Upper lobe of left lung (tissue), 6 donors: ENCODE measurements around the gene BORCS5. TPM values are rescaled to one million over a fixed set of nuclear protein-coding genes. Genes with fewer than 3 reads are reported as not detected.

Experiments used
- ATAC-seq, 2 donors: fragments of 200-7000 bp; cut with Tn5 transposase; one replicate each; pipeline ENCODE4 v1.9.1; 2022; ENCODE audit warnings: mild to moderate bottlenecking in 2 of 2, moderate library complexity in 2 of 2; ENCODE audit not compliant: low FRiP score in 2 of 2
- DNase-seq, 2 donors: peaks; one replicate each; pipeline ENCODE4 v3.0.0-alpha.2; 2019 to 2020
- H3K27ac ChIP-seq, 4 donors: fragments of 200-600 bp; sonication (generic); one replicate each; pipeline ENCODE4 v1.5.1; 2016 to 2019
- H3K27me3 ChIP-seq, 4 donors: fragments of 200-600 bp; sonication (generic); one replicate each; pipeline ENCODE4 v1.5.1; 2017 to 2019
- H3K36me3 ChIP-seq, 4 donors: fragments of 200-600 bp; sonication (generic); one replicate each; pipeline ENCODE4 v1.5.1; 2016 to 2019
- H3K4me1 ChIP-seq, 4 donors: fragments of 200-600 bp; sonication (generic); one replicate each; pipeline ENCODE4 v1.5.1; 2018 to 2019
- H3K4me3 ChIP-seq, 4 donors: fragments of 200-600 bp; sonication (generic); one replicate each; pipeline ENCODE4 v1.5.1; 2017 to 2019; ENCODE audit warnings: mild to moderate bottlenecking in 2 of 4, moderate library complexity in 1 of 4
- H3K9me3 ChIP-seq, 4 donors: fragments of 200-600 bp; sonication (generic); one replicate each; pipeline ENCODE4 v1.5.1; 2018 to 2019
- CTCF ChIP-seq, 6 experiments: fragments of 450-650 bp in 4 of 6; fragments of 200-600 bp in 2 of 6; sonication (generic) in 2 of 6; IDR thresholded peaks; one replicate each; pipeline ENCODE4 v1.5.1; 2016 to 2019; ENCODE audit warnings: antibody characterized with exemption in 6 of 6
- EP300 ChIP-seq, 4 donors: sonication (generic); formaldehyde crosslinking; IDR thresholded peaks; one replicate each; pipeline ENCODE4 v1.5.1; 2017; ENCODE audit warnings: antibody characterized with exemption in 4 of 4, control low read depth in 2 of 4
- POLR2A ChIP-seq, 4 donors: fragments of 450-650 bp; IDR thresholded peaks; one replicate each; pipeline ENCODE4 v1.5.1; 2016 to 2017; ENCODE audit warnings: antibody characterized with exemption in 4 of 4, mild to moderate bottlenecking in 2 of 4
- POLR2AphosphoS5 ChIP-seq, 2 donors: sonication (generic); formaldehyde crosslinking; IDR thresholded peaks; one replicate each; pipeline ENCODE4 v1.5.1; 2017; ENCODE audit warnings: antibody characterized with exemption in 2 of 2
- WGBS, 2 donors: methylation state at CpG; one replicate each; pipeline ENCODE4 v1.1.5; 2017 to 2018; 5-methylcytosine and 5-hydroxymethylcytosine counted together
- total RNA-seq, 6 donors: library from RNA; depleted of rRNA in 4 of 6; stranded (reverse); fragments of >200 nt in 4 of 6; gene quantifications; one replicate each; pipeline versions ENCODE4 v1.1.0 to v1.2.1, GENCODE V29; 2016 to 2021
- donor health status: DM: no; HTN: no; CAD: no; lungs with moderate emphysema.
- donor health status: DM: no; HTN: yes; CAD: no; lungs with severe emphysema.

The BORCS5 gene
- total RNA-seq, 6 donors from 2014 or later = 7.3 to 105 (median 10.7) TPM

DNA sequence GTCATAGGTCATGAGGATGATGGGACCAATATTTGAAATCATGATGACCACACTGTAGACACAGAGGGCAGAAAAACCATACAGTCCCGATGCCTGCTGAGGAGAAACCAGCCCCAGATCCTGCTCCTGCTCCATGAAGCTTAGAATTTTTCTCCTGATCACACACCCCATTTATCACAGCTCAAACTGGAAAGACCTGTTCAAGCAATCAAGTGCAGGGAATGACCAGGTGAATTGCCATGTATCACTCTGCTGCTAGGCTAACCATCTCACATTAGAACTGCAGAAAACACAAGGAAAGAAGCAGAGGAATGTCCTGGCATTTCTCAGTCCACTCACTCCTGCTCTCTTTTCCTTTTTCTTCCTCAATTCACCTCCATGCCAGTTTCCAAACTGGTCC, 25.0 kb upstream of the BORCS5 start:
- Histone ChIP-seq H3K27me3 (no peaks in the 10 kb centered on the region), H3K36me3 (peaks cover 0 to 7% (median 4%) of the 10 kb centered on the region in 4 donors), H3K4me1 (peaks cover 36 to 55% (median 41%) of the 10 kb centered on the region in 4 donors), H3K27ac (peak overlapping the region in 2 of 4 donors; percentile 9 to 48), H3K4me3 (no peak overlapping the region), H3K9me3 (no peaks in the 10 kb centered on the region)
- DNase-seq (peak in 1 of 2 donors; percentile 45), ATAC-seq (peak in 1 of 2 donors; percentile 56)
- TF ChIP-seq EP300 (IDR thresholded peaks at IDR 0.05) = no peak
- no peak for TF ChIP-seq CTCF (IDR thresholded peaks at IDR 0.05)
- no peak for TF ChIP-seq POLR2A (IDR thresholded peaks at IDR 0.05)
- no peak for TF ChIP-seq POLR2AphosphoS5 (IDR thresholded peaks at IDR 0.05)
- WGBS, 2 donors = 73 to 74% methylated on average over 1 of the region's 1 CpG

DNA sequence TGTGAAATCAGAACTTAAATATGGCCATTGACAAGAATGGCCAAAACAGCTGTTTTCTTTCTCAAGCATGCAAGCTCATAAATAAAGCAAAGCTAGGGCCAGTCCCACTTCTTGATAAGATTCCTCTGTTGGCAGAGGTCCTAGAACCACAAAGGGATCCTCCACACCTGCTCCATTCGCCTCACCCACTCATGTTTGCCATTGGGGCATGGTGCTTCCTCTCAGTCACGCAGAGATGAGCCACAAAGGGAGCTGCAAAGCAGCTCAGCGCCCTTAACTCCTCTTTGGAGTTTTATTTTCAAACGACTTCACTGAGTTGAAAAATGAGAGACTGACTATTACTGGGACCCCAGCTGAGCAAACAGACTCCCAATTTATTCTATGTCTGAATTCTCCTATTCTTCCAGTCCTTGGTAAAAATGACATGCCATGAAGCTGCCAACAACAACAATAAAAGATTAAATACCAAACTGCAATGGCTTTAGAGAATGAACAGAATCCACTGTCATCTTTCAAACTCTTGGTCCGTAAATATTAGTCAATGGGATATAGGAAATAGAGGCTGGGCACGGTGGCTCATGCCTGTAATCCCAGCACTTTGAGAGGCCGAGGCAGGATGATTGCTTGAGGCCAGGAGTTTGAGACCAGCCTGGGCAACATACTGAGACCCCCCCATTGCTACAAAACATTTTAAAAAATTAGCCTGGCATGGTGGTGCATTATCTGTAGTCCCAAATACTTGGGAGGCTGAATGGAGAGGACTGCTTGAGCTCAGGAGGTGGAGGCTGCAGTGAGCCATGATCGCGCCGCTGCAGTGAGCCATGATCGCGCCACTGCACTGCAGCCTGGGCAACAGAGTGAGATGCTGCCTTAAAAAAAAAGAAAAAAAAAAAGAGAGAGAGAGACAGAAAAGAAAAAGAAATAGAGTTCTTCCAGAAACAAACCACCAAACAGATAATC, 23.2 kb upstream of the BORCS5 start:
- no peak for DNase-seq
- ATAC-seq = no peak
- 68 to 74% methylated on average over 12 of the region's 12 CpGs for WGBS, 2 donors

GRCh38 chr12:12334367-12335040, 22.4 kb upstream of the BORCS5 start:
- Histone ChIP-seq H3K4me3 (no peak overlapping the region), H3K27ac (peak overlapping the region in 3 of 4 donors; percentile 21 to 34 (median 24)), H3K9me3 (no peaks in the 10 kb centered on the region), H3K36me3 (peaks cover 0 to 9% (median 4%) of the 10 kb centered on the region in 4 donors), H3K4me1 (peaks cover 25 to 45% (median 32%) of the 10 kb centered on the region in 4 donors), H3K27me3 (no peaks in the 10 kb centered on the region)
- TF ChIP-seq EP300 (IDR thresholded peaks at IDR 0.05) (no peak), CTCF (IDR thresholded peaks at IDR 0.05) (peak; percentile 68 to 84 (median 74))
- ATAC-seq (peak; percentile 77 to 81), DNase-seq (peak; percentile 73 to 82)
- WGBS, 2 donors = 19 to 25% methylated on average over 10 of the region's 10 CpGs

More for the DNA sequence above, 23.2 kb upstream of the BORCS5 start:
- H3K27ac ChIP-seq = peak overlapping the region in 1 of 4 donors; percentile 24
- H3K36me3 ChIP-seq = peaks cover 0 to 10% (median 4%) of the 10 kb centered on the region in 4 donors
- peaks cover 25 to 42% (median 32%) of the 10 kb centered on the region in 4 donors for H3K4me1 ChIP-seq
- no peaks in the 10 kb centered on the region for H3K27me3 ChIP-seq
- H3K9me3 ChIP-seq = no peaks in the 10 kb centered on the region
- no peak overlapping the region for H3K4me3 ChIP-seq
- TF ChIP-seq POLR2AphosphoS5 (IDR thresholded peaks at IDR 0.05) (no peak), EP300 (IDR thresholded peaks at IDR 0.05) (no peak), CTCF (IDR thresholded peaks at IDR 0.05) (no peak), POLR2A (IDR thresholded peaks at IDR 0.05) (no peak)

DNA sequence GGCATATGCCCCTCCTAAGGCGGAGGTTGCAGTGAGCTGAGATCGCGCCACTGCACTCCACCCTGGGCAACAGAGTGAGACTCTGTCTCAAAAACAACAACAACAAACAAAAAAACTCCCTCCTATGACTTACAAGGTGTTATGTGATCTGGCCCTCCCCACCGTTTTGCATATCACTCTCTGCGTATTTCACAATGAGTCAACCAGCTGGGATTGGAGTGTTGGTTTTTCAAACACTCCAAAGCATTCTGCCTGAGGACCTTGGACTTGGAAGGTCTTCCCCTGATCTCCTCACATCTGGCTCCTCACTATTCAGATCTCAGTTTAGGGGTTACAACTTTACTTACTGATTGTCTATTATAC, 20.8 kb upstream of the BORCS5 start:
- H3K4me1 ChIP-seq = peaks cover 25 to 45% (median 32%) of the 10 kb centered on the region in 4 donors
- peaks cover 0 to 8% (median 0%) of the 10 kb centered on the region in 4 donors for H3K36me3 ChIP-seq
- no peak for TF ChIP-seq POLR2A (IDR thresholded peaks at IDR 0.05)
- TF ChIP-seq CTCF (IDR thresholded peaks at IDR 0.05) = no peak
- no peak for TF ChIP-seq POLR2AphosphoS5 (IDR thresholded peaks at IDR 0.05)
- no peak for TF ChIP-seq EP300 (IDR thresholded peaks at IDR 0.05)
- no peaks in the 10 kb centered on the region for H3K9me3 ChIP-seq
- H3K27me3 ChIP-seq = no peaks in the 10 kb centered on the region
- no peak overlapping the region for H3K27ac ChIP-seq
- H3K4me3 ChIP-seq = no peak overlapping the region
- peak; percentile 29 to 73 for ATAC-seq
- DNase-seq = peak in 1 of 2 donors; percentile 71
- 60 to 69% methylated on average over 5 of the region's 5 CpGs for WGBS, 2 donors
